GM12872 (cell line): ENCODE data around the gene ACAA2.

Experiments
- TF ChIP-seq, protein P1 (sequence below): IDR thresholded peaks from 3 replicates; pipeline ENCODE4 v1.5.1; 2011; ENCODE audit warnings: low read depth, mild to moderate bottlenecking, low read length, moderate library complexity; ENCODE audit not compliant: insufficient read depth

The ACAA2 gene

DNA sequence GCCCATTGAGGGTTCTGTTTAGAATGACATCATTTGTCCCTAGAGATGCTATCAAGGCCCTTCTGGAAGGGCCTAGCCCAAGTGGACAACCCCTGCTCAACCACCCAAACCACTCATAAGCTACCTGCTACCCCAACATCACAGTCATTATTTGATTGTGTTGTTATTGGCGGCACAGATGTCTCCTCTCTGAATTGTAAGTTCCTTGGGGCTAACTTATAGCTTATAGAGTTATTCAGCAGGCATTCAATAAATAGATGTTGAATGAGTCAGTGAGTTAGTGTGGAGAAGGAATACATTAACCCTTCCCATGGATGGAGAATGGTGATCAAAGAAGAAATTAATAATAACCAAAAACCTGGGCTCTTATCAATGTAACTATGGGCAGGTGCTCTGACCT lies 80.0 kb downstream of the ACAA2 start:
- TF ChIP-seq, protein P1, sequence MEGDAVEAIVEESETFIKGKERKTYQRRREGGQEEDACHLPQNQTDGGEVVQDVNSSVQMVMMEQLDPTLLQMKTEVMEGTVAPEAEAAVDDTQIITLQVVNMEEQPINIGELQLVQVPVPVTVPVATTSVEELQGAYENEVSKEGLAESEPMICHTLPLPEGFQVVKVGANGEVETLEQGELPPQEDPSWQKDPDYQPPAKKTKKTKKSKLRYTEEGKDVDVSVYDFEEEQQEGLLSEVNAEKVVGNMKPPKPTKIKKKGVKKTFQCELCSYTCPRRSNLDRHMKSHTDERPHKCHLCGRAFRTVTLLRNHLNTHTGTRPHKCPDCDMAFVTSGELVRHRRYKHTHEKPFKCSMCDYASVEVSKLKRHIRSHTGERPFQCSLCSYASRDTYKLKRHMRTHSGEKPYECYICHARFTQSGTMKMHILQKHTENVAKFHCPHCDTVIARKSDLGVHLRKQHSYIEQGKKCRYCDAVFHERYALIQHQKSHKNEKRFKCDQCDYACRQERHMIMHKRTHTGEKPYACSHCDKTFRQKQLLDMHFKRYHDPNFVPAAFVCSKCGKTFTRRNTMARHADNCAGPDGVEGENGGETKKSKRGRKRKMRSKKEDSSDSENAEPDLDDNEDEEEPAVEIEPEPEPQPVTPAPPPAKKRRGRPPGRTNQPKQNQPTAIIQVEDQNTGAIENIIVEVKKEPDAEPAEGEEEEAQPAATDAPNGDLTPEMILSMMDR = no peak
